GM10266 (cell line): Measurements from ENCODE around the gene PM20D2.

Experiments
- DNase-seq: peaks from one replicate; pipeline ENCODE4 v3.0.0; 2012; ENCODE audit errors: extremely low spot score
- TF ChIP-seq, protein P1 (sequence below): IDR thresholded peaks from 2 replicates; pipeline ENCODE4 v1.5.1; 2012; ENCODE audit warnings: mild to moderate bottlenecking, low read depth; ENCODE audit not compliant: control insufficient read depth, insufficient read depth; ENCODE audit errors: missing control alignments

PM20D2 gene, protein sequence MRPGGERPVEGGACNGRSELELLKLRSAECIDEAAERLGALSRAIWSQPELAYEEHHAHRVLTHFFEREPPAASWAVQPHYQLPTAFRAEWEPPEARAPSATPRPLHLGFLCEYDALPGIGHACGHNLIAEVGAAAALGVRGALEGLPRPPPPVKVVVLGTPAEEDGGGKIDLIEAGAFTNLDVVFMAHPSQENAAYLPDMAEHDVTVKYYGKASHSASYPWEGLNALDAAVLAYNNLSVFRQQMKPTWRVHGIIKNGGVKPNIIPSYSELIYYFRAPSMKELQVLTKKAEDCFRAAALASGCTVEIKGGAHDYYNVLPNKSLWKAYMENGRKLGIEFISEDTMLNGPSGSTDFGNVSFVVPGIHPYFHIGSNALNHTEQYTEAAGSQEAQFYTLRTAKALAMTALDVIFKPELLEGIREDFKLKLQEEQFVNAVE

DNA sequence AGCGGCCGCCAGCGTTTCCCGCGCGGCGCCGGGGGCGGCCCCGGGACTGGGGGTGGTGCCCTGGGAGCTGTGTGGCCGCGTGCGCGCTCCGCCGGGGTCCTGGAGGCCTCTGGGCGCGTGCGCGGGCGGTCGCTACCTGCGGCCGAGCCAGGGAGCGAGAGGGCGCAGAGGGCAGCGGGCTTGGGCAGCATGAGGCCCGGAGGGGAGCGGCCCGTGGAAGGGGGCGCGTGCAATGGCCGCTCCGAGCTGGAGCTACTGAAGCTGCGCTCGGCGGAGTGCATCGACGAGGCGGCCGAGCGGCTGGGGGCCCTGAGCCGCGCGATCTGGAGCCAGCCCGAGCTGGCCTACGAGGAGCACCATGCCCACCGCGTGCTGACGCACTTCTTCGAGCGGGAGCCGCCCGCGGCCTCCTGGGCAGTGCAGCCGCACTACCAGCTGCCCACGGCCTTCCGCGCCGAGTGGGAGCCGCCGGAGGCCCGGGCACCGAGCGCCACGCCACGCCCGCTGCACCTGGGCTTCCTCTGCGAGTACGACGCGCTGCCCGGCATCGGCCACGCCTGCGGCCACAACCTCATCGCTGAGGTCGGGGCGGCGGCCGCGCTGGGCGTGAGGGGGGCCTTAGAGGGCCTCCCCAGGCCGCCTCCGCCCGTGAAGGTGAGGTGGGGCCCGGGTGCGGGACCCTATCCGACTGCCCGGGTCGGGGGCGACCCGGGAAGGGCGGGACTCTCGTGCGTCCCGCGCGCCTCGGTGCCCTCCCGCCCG is at the start of gene PM20D2:
TSS of gene PM20D2 (plus strand) at position 100 of the 762 bp plus-strand sequence. CDS start at position 190, 90 bp downstream.
- TF ChIP-seq, protein P1, sequence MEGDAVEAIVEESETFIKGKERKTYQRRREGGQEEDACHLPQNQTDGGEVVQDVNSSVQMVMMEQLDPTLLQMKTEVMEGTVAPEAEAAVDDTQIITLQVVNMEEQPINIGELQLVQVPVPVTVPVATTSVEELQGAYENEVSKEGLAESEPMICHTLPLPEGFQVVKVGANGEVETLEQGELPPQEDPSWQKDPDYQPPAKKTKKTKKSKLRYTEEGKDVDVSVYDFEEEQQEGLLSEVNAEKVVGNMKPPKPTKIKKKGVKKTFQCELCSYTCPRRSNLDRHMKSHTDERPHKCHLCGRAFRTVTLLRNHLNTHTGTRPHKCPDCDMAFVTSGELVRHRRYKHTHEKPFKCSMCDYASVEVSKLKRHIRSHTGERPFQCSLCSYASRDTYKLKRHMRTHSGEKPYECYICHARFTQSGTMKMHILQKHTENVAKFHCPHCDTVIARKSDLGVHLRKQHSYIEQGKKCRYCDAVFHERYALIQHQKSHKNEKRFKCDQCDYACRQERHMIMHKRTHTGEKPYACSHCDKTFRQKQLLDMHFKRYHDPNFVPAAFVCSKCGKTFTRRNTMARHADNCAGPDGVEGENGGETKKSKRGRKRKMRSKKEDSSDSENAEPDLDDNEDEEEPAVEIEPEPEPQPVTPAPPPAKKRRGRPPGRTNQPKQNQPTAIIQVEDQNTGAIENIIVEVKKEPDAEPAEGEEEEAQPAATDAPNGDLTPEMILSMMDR: no peak
- peak; percentile 88 for DNase-seq

DNA sequence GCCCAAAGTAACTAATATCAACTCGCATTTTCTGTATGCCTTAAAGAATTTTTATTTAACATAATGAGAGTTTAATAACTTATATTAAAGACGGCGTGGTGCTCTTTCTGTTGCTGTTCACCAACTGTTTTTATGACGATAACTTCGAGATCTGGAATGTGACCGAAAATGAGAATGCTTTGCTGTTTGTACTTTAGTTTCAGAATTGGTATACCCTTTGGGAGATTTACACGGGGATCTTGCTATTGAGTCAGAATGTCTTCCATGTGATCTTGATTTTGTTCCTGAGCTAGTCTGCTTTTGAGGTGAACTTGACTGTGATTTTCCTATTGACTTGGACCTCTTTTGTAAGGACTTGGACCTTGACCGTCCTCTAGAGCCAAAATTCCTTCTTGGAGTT is 47.4 kb upstream of the PM20D2 start:
- DNase-seq: no peak
- TF ChIP-seq, protein P1: no peak

DNA sequence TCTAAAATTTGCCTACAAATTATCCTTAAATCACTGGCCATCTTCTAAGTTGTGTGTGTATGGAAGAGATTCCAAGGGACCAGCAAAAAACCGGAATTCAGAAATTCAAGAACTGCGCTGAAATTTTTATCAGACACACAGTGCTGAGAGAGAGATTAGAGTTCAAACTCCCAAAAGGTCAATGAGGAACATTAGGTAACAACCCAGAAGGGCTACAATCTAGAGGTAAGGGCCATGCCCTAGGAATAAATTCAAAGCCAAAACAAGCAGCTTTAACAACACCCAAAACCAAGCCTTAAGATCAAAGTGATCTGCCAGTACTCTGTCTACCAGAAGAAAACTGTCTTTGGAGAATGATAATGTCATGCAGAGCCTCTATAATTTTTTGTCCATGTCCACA is 45.7 kb upstream of the PM20D2 start:
- DNase-seq: no peak
- TF ChIP-seq, protein P1: no peak

DNA sequence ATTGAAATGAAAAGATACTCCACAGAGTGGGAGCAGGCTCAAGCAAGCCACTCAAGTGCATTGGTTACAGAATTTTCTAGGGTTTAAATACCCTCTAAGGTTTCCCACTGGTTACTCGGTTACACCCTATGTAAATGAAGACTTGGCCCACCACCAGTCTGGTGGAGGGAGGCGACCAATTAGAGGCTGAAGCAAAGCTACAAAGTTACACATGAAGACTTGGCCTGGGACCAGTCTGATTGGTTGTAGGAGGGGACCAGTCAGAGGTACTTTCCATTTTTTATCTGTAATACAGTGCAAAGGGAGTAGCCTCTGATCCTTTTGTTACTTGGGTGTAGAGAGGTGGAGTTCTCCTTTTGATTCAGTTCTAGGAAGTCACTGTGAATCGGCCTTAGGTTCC is 35.6 kb upstream of the PM20D2 start:
- DNase-seq: no peak
- TF ChIP-seq, protein P1: no peak

DNA sequence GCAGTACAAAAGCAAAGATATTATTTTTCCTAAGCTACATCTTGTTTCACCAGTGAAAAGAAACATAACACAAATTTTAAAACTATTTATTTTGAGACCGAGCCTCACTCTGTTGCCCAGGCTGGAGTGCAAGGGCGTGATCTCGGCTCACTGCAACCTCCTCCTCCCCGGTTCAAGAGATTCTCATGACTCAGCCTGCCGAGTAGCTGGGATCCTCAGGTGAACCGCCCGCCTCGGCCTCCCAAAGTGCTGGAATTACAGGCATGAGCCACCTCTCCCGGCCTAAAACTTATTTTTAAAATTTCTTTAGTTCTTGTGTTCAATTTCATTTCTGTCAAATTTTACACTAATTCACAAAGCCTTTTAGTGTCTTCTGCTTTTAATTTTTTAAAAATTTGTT is 33.9 kb upstream of the PM20D2 start:
- no peak for DNase-seq

DNA sequence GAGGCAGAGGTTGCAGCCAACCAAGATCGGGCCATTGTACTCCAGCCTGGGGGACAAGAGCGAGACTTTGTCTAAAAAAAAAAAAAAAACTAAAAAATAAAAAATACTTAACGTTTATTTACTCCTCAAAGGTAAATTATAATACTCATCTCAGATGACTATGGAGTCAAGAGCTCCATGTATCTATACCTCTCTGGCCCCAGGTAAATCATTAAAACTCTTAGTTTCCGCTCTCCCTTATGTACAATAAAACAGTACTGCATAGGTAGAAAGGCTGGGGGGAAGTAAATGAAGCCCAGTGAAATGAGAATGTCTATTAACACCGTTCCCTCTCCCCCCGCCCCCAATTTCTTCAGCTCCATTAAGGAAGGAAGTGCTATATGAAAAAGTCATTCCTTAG is 29.2 kb upstream of the PM20D2 start:
- DNase-seq: no peak
- TF ChIP-seq, protein P1: no peak

More for the DNA sequence above, 33.9 kb upstream of the PM20D2 start:
- TF ChIP-seq, protein P1: no peak
